Endodermal cell (in vitro differentiated cells): ENCODE results near the gene SCUBE1. TPM values are rescaled to one million over a fixed set of nuclear protein-coding genes. Genes with fewer than 3 reads are reported as not detected.

Source experiments
- DNase-seq: peaks from one replicate; pipeline ENCODE4 v3.0.0-alpha.2; 2017
- H3K27ac ChIP-seq: 2 replicates; pipeline ENCODE4 v1.5.1; 2013; ENCODE audit warnings: mild to moderate bottlenecking, low read depth, low read length, moderate library complexity
- H3K27me3 ChIP-seq: 2 replicates; pipeline ENCODE4 v1.6.1; 2013; ENCODE audit warnings: mild to moderate bottlenecking, low read length, moderate library complexity; ENCODE audit not compliant: insufficient read depth, control insufficient read depth, poor library complexity, severe bottlenecking
- H3K36me3 ChIP-seq: 2 replicates; pipeline ENCODE4 v1.7.0; 2013; ENCODE audit warnings: mild to moderate bottlenecking, low read length, moderate library complexity; ENCODE audit not compliant: control insufficient read depth, insufficient read depth
- H3K4me1 ChIP-seq: one replicate; pipeline ENCODE4 v1.7.0; 2013; ENCODE audit warnings: low read length; ENCODE audit not compliant: control insufficient read depth, insufficient read depth
- H3K4me3 ChIP-seq: 2 replicates; pipeline ENCODE4 v1.5.1; 2013; ENCODE audit warnings: mild to moderate bottlenecking, low read length, moderate library complexity
- H3K9ac ChIP-seq: 2 replicates; pipeline ENCODE4 v1.6.1; 2013; ENCODE audit warnings: mild to moderate bottlenecking, low read length, moderate library complexity; ENCODE audit not compliant: poor library complexity, severe bottlenecking; ENCODE audit errors: extremely low read depth
- H3K9me3 ChIP-seq: 2 replicates; pipeline ENCODE4 v1.6.1; 2013; ENCODE audit warnings: mild to moderate bottlenecking, low read length, moderate library complexity; ENCODE audit not compliant: control insufficient read depth
- H3K27ac Mint-ChIP-seq: 2 replicates; pipeline ENCODE4 v1.8.0; 2020; ENCODE audit warnings: mixed read lengths
- H3K27me3 Mint-ChIP-seq: 2 replicates; pipeline ENCODE4 v1.8.0; 2021; ENCODE audit warnings: mild to moderate bottlenecking, mixed read lengths; ENCODE audit not compliant: insufficient read depth
- H3K36me3 Mint-ChIP-seq: 2 replicates; pipeline ENCODE4 v1.8.0; 2020; ENCODE audit warnings: low read depth, mixed read lengths
- H3K4me1 Mint-ChIP-seq: 2 replicates; pipeline ENCODE4 v1.8.0; 2020; ENCODE audit warnings: mixed read lengths
- H3K4me3 Mint-ChIP-seq: 2 replicates; pipeline ENCODE4 v1.8.0; 2020; ENCODE audit warnings: mild to moderate bottlenecking, moderate library complexity, mixed read lengths
- H3K9me3 Mint-ChIP-seq: 2 replicates; pipeline ENCODE4 v1.8.0; 2020; ENCODE audit warnings: mild to moderate bottlenecking, mixed read lengths
- WGBS, 2 experiments: methylation state at CpG; one replicate each; pipeline versions ENCODE4 v1.1.5 to v1.1.7; 2013; ENCODE audit warnings: missing lambda C conversion rate in 2 of 2, mixed read lengths in 1 of 2; ENCODE audit not compliant: insufficient coverage in 1 of 2, insufficient read length in 1 of 2; 5-methylcytosine and 5-hydroxymethylcytosine counted together
- total RNA-seq, 2 donors: library from RNA; stranded (reverse); fragmentation: NEBNext Ultra II Directional in 1 of 2; extraction: Animal tissue kit (Norgen Biotek cat#: 25700) in 1 of 2; gene quantifications; 2 replicates in 1 of 2; 3 replicates in 1 of 2; pipeline ENCODE4 v1.2.1, GENCODE V29; 2021
- TF ChIP-seq, protein P1 (sequence below): fragments of 200-600 bp; sonication (generic); conservative IDR thresholded peaks from 2 replicates; pipeline ENCODE4 v1.5.0; 2021; ENCODE audit warnings: antibody characterized with exemption, mild to moderate bottlenecking

The SCUBE1 gene
- total RNA-seq, 2 donors from 2014 or later, result 0.13 to 0.95 TPM

- Histone ChIP-seq H3K9me3 (no peaks in the 10 kb centered on the region), H3K9ac (no peak overlapping the region), H3K27ac (no peak overlapping the region), H3K36me3 (no peaks in the 10 kb centered on the region), H3K4me1 (no peaks in the 10 kb centered on the region), H3K27me3 (no peaks in the 10 kb centered on the region), H3K4me3 (no peak overlapping the region)
- H3K4me1 Mint-ChIP-seq, result no peaks in the 10 kb centered on the region
- 95% methylated on average over 6 to 10 of the region's 10 CpGs for WGBS, 2 experiments
- no peak for DNase-seq
- TF ChIP-seq, protein P1, sequence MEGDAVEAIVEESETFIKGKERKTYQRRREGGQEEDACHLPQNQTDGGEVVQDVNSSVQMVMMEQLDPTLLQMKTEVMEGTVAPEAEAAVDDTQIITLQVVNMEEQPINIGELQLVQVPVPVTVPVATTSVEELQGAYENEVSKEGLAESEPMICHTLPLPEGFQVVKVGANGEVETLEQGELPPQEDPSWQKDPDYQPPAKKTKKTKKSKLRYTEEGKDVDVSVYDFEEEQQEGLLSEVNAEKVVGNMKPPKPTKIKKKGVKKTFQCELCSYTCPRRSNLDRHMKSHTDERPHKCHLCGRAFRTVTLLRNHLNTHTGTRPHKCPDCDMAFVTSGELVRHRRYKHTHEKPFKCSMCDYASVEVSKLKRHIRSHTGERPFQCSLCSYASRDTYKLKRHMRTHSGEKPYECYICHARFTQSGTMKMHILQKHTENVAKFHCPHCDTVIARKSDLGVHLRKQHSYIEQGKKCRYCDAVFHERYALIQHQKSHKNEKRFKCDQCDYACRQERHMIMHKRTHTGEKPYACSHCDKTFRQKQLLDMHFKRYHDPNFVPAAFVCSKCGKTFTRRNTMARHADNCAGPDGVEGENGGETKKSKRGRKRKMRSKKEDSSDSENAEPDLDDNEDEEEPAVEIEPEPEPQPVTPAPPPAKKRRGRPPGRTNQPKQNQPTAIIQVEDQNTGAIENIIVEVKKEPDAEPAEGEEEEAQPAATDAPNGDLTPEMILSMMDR, result no peak
- no peak overlapping the region for H3K4me3 Mint-ChIP-seq
- H3K9me3 Mint-ChIP-seq, result no peaks in the 10 kb centered on the region
- H3K27ac Mint-ChIP-seq, result no peak overlapping the region
- no peaks in the 10 kb centered on the region for H3K27me3 Mint-ChIP-seq
- no peaks in the 10 kb centered on the region for H3K36me3 Mint-ChIP-seq
These were observed 95.5 kb downstream of the SCUBE1 start for GRCh38 chr22:43247546-43248260.

DNA sequence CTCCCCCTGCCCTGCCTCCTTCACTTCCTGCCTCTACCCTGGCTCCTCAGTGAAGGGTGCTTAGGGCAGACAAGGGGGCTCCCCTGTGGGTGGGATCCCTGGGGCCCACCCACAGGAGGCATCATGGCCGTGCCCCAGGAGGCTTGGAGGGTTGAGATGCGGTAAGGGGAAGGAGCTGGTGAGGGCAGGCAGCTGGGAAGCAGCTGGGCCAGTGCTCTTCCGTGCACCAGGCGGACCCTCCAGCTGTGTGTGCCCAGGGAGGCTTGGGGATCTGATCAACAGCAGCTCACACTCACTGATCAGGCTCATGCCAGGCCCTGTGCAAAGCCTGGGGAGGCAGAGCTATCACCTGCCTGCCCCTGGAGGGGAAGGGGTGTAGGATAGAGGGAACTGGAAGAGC, 97.0 kb downstream of the SCUBE1 start:
- TF ChIP-seq, protein P1, result no peak
- no peak overlapping the region for H3K4me3 Mint-ChIP-seq
- H3K9me3 Mint-ChIP-seq, result no peaks in the 10 kb centered on the region
- no peaks in the 10 kb centered on the region for H3K27me3 ChIP-seq
- 88% methylated on average over 4 of the region's 4 CpGs; no CpG with 5 or more reads in 1 of the 2 experiments for WGBS, 2 experiments
- H3K36me3 ChIP-seq, result no peaks in the 10 kb centered on the region
- no peak overlapping the region for H3K27ac ChIP-seq
- H3K9me3 ChIP-seq, result no peaks in the 10 kb centered on the region
- no peaks in the 10 kb centered on the region for H3K27me3 Mint-ChIP-seq
- no peaks in the 10 kb centered on the region for H3K36me3 Mint-ChIP-seq
- H3K9ac ChIP-seq, result no peak overlapping the region
- no peak overlapping the region for H3K27ac Mint-ChIP-seq
- no peak overlapping the region for H3K4me3 ChIP-seq
- H3K4me1 ChIP-seq, result no peaks in the 10 kb centered on the region
- H3K4me1 Mint-ChIP-seq, result no peaks in the 10 kb centered on the region
- DNase-seq, result no peak

DNA sequence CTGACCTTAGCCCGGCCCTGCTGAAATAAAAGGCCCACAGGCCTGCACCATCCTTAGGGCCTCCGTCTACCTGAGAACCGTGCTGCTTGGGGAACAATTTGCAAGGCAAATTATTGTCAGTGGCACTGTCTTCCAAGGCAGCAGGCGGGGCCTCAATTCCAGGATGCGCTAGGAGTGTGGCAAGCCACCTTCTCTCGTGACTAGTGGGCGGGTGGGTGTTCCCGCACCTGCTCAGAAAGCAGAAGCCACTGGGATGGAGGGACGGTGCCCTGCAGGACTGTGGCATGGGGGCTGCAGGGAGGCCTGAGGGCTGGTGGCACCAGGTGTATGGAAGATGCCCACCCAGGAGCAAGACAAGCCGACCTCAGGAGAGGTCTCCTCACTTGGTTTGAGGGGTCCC, 97.5 kb downstream of the SCUBE1 start:
- Histone ChIP-seq H3K27me3 (no peaks in the 10 kb centered on the region), H3K4me1 (no peaks in the 10 kb centered on the region), H3K9me3 (no peaks in the 10 kb centered on the region), H3K9ac (no peak overlapping the region), H3K27ac (no peak overlapping the region), H3K4me3 (no peak overlapping the region), H3K36me3 (no peaks in the 10 kb centered on the region)
- H3K4me3 Mint-ChIP-seq, result no peak overlapping the region
- TF ChIP-seq, protein P1, result no peak
- 87 to 90% methylated on average over 7 to 10 of the region's 10 CpGs for WGBS, 2 experiments
- H3K9me3 Mint-ChIP-seq, result no peaks in the 10 kb centered on the region
- DNase-seq, result no peak
- H3K27ac Mint-ChIP-seq, result no peak overlapping the region
- no peaks in the 10 kb centered on the region for H3K36me3 Mint-ChIP-seq
- H3K27me3 Mint-ChIP-seq, result no peaks in the 10 kb centered on the region
- no peaks in the 10 kb centered on the region for H3K4me1 Mint-ChIP-seq
